ENCODE measurements around the gene CPZ.

Gene CPZ

GRCh38 chr4:8581094-8581861, 11.3 kb upstream of the CPZ start:
- no peak for DNase-seq

- DNase-seq, result no peak
These were observed 10.5 kb upstream of the CPZ start for GRCh38 chr4:8582016-8582415.

GRCh38 chr4:8582436-8582835, 10.1 kb upstream of the CPZ start:
- no peak for DNase-seq

- no peak for DNase-seq
These were observed 9.5 kb upstream of the CPZ start for GRCh38 chr4:8582941-8583654.

GRCh38 chr4:8583655-8584025, 8.9 kb upstream of the CPZ start:
- DNase-seq, result no peak

- peak in 1 of 2 experiments; percentile 4 for DNase-seq
These were observed 7.4 kb upstream of the CPZ start for GRCh38 chr4:8585186-8585585.

- DNase-seq, result no peak
These were observed 6.8 kb upstream of the CPZ start for GRCh38 chr4:8585721-8586212.

- DNase-seq, result no peak
These were observed 6.3 kb upstream of the CPZ start for GRCh38 chr4:8586246-8586645.

- DNase-seq, result no peak
These were observed 5.7 kb upstream of the CPZ start for GRCh38 chr4:8586671-8587468.

GRCh38 chr4:8587469-8588195, 4.9 kb upstream of the CPZ start:
- DNase-seq, result no peak

- DNase-seq, result no peak
These were observed 4.4 kb upstream of the CPZ start for GRCh38 chr4:8588196-8588470.

GRCh38 chr4:8589336-8589735, 3.2 kb upstream of the CPZ start:
- DNase-seq, result no peak

GRCh38 chr4:8589823-8590545, 2.6 kb upstream of the CPZ start:
- DNase-seq, result no peak

- no peak for DNase-seq
These were observed 2.1 kb upstream of the CPZ start for GRCh38 chr4:8590546-8590880.

- no peak for DNase-seq
These were observed 1.5 kb upstream of the CPZ start for GRCh38 chr4:8591114-8591513.

GRCh38 chr4:8591626-8592365, 769 bp upstream of the CPZ start:
- no peak for DNase-seq

- DNase-seq, result no peak
These were observed 915 bp downstream of the CPZ start for GRCh38 chr4:8593264-8594096.

- peak; percentile 28 to 79 for DNase-seq
These were observed 1.8 kb downstream of the CPZ start for GRCh38 chr4:8594097-8595038.

- DNase-seq, result no peak
These were observed 2.9 kb downstream of the CPZ start for GRCh38 chr4:8595237-8596087.
